Liver (tissue), 9 donors: ENCODE results near the gene SERTAD1. TPM values are rescaled to one million over a fixed set of nuclear protein-coding genes. Genes with fewer than 3 reads are reported as not detected.

Source experiments
- DNase-seq: peaks from one replicate; pipeline ENCODE4 v3.0.0-alpha.2; 2017; ENCODE audit warnings: low spot score
- H3K27ac ChIP-seq, 2 donors: one replicate each; pipeline ENCODE4 v1.7.0; 2013; ENCODE audit warnings: inconsistent platforms in 2 of 2, low read length in 2 of 2, control low read depth in 1 of 2, low read depth in 1 of 2, mild to moderate bottlenecking in 1 of 2
- H3K27me3 ChIP-seq, 4 donors: one replicate each; pipeline versions ENCODE4 v1.6.1 to v1.7.0; 2013; ENCODE audit warnings: low read length in 3 of 4, inconsistent platforms in 1 of 4, mild to moderate bottlenecking in 1 of 4, moderate library complexity in 1 of 4; ENCODE audit not compliant: control insufficient read depth in 4 of 4, insufficient read depth in 4 of 4
- H3K36me3 ChIP-seq, 4 donors: one replicate each; pipeline versions ENCODE4 v1.6.1 to v1.7.0; 2013; ENCODE audit warnings: low read length in 3 of 4, mild to moderate bottlenecking in 3 of 4, low read depth in 1 of 4, moderate library complexity in 1 of 4; ENCODE audit not compliant: control insufficient read depth in 4 of 4, insufficient read depth in 3 of 4
- H3K4me1 ChIP-seq, 4 donors: one replicate each; pipeline versions ENCODE4 v1.6.1 to v1.7.0; 2013; ENCODE audit warnings: low read length in 3 of 4, mild to moderate bottlenecking in 3 of 4, moderate library complexity in 1 of 4; ENCODE audit not compliant: control insufficient read depth in 4 of 4, insufficient read depth in 4 of 4
- H3K4me3 ChIP-seq, 3 donors: one replicate each; pipeline versions ENCODE4 v1.6.1 to v1.7.0; 2013; ENCODE audit warnings: low read length in 3 of 3, control low read depth in 1 of 3, low read depth in 1 of 3, mild to moderate bottlenecking in 1 of 3
- H3K9ac ChIP-seq, 2 donors: one replicate each; pipeline ENCODE4 v1.7.0; 2013; ENCODE audit warnings: low read length in 2 of 2, mild to moderate bottlenecking in 2 of 2, moderate library complexity in 2 of 2, control low read depth in 1 of 2, low read depth in 1 of 2
- H3K9me3 ChIP-seq, 4 donors: one replicate each; pipeline versions ENCODE4 v1.6.1 to v1.7.0; 2013; ENCODE audit warnings: low read length in 3 of 4; ENCODE audit not compliant: control insufficient read depth in 4 of 4
- EGR1 ChIP-seq, 2 donors: IDR thresholded peaks; 2 replicates each; pipeline ENCODE4 v1.6.1; 2016 to 2018; ENCODE audit warnings: antibody characterized with exemption in 2 of 2, low read depth in 2 of 2
- FOXA2 ChIP-seq: IDR thresholded peaks from 2 replicates; pipeline ENCODE4 v1.6.1; 2016; ENCODE audit warnings: antibody characterized with exemption
- GABPA ChIP-seq, 2 donors: IDR thresholded peaks in 1 of 2; conservative IDR thresholded peaks in 1 of 2; 2 replicates each; pipeline ENCODE4 v1.6.1; 2016; ENCODE audit warnings: antibody characterized with exemption in 2 of 2, mild to moderate bottlenecking in 1 of 2, moderate library complexity in 1 of 2
- HNF4A ChIP-seq, 2 donors: conservative IDR thresholded peaks; 2 replicates each; pipeline ENCODE4 v1.6.1; 2016; ENCODE audit warnings: antibody characterized with exemption in 2 of 2, mild to moderate bottlenecking in 2 of 2
- JUND ChIP-seq, 2 donors: IDR thresholded peaks; 2 replicates each; pipeline ENCODE4 v1.6.1; 2016; ENCODE audit warnings: antibody characterized with exemption in 2 of 2
- NR2F2 ChIP-seq: IDR thresholded peaks from 2 replicates; pipeline ENCODE4 v1.6.1; 2016; ENCODE audit warnings: antibody characterized with exemption
- RAD21 ChIP-seq, 2 donors: IDR thresholded peaks; 2 replicates each; pipeline ENCODE4 v1.6.1; 2016; ENCODE audit warnings: antibody characterized with exemption in 2 of 2, mild to moderate bottlenecking in 2 of 2
- RXRA ChIP-seq, 2 donors: IDR thresholded peaks; 2 replicates each; pipeline ENCODE4 v1.6.1; 2017 to 2018; ENCODE audit warnings: antibody characterized with exemption in 2 of 2, mild to moderate bottlenecking in 1 of 2
- SP1 ChIP-seq: IDR thresholded peaks from 2 replicates; pipeline ENCODE4 v1.6.1; 2018; ENCODE audit warnings: antibody characterized with exemption, mild to moderate bottlenecking
- TAF1 ChIP-seq: conservative IDR thresholded peaks from 2 replicates; pipeline ENCODE4 v1.6.1; 2016; ENCODE audit warnings: antibody characterized with exemption, mild to moderate bottlenecking
- YY1 ChIP-seq: IDR thresholded peaks from 2 replicates; pipeline ENCODE4 v1.6.1; 2016; ENCODE audit warnings: antibody characterized with exemption, mild to moderate bottlenecking
- WGBS: extraction: QIAGEN DNeasy Blood & Tissue Kit; methylation state at CpG from one replicate; pipeline ENCODE4 v1.1.7; 2013; 5-methylcytosine and 5-hydroxymethylcytosine counted together
- polyA plus RNA-seq, 2 donors: library from polyadenylated mRNA; stranded (reverse) in 1 of 2; unstranded in 1 of 2; fragments of 200-250 nt in 1 of 2; fragments of >200 nt in 1 of 2; fragmentation: Nextera tagmentation in 1 of 2; extraction: Ambion mirVana in 1 of 2; gene quantifications; one replicate each; pipeline versions ENCODE4 v1.2.1 to v1.2.3, GENCODE V29; 2013 to 2015
- total RNA-seq, 2 donors: library from RNA; depleted of rRNA; stranded (reverse); fragments of >200 nt; gene quantifications; one replicate each; pipeline ENCODE4 v1.2.3, GENCODE V29; 2014
- TF ChIP-seq, protein P1 (sequence below): IDR thresholded peaks from 2 replicates; pipeline ENCODE4 v1.6.1; 2016; ENCODE audit warnings: antibody characterized with exemption
- TF ChIP-seq, protein P2 (sequence below): IDR thresholded peaks from 2 replicates; pipeline ENCODE4 v1.6.1; 2016; ENCODE audit warnings: antibody characterized with exemption
- TF ChIP-seq, protein P3 (sequence below): IDR thresholded peaks from 2 replicates; pipeline ENCODE4 v1.6.1; 2016; ENCODE audit warnings: antibody characterized with exemption
- TF ChIP-seq, protein P4 (sequence below): IDR thresholded peaks from 2 replicates; pipeline ENCODE4 v1.6.1; 2016; ENCODE audit warnings: antibody characterized with exemption, mild to moderate bottlenecking
- donor health status: healthy.
- donor health status: healthy.
- donor health status: healthy.
- donor health status: healthy.
- donor health status: healthy.

Gene SERTAD1
- total and polyA plus RNA-seq, 4 donors, result 3.6 to 6.8 (median 4.9) TPM

DNA sequence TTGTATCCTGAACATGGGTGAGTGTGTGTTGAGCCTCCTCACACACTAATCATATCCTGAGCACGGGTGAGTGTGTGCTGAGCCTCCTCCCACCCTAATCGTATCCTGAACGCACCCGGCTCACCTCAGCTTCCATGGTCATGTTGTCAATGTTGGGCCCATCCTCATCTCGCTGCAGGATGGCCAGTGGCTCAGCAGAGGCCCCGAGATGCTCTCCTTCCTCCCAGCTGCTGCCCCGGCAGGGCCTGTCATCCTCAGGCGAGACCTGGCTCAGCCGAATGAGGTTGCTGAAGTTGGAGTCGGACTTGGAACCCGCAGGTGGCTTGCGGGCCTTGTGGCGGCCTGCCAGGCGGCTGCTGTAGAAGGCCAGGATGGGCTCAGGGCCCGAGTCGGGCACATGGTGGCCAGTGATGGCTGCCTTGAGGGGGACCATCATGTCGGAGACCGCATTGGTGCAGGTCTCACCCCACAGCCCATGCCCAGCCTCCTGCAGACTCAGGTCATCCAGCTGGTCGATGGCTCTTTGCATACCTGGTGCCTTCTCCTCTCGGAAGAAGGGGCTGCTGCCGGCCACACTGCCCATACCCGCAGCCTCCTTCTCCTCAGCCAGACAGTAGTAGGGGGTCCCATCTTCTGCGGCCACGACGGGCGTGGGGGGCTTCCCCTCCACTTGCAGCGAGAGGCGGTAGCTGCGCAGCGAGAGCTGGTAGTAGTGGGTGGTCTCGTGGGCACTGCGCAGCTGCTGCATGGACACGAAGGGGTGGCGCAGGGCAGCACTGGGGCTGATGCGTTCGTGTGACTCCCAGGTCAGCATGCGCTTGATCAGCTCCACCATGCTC is 45.4 kb downstream of the SERTAD1 start:
- TF ChIP-seq, protein P1, sequence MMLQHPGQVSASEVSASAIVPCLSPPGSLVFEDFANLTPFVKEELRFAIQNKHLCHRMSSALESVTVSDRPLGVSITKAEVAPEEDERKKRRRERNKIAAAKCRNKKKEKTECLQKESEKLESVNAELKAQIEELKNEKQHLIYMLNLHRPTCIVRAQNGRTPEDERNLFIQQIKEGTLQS, result no peak
- TF ChIP-seq GABPA (IDR thresholded peaks at IDR 0.05 in 1 of 2, conservative IDR thresholded peaks at IDR 0.05 in 1 of 2) (no peak), NR2F2 (no peak), TAF1 (no peak), JUND (IDR thresholded peaks at IDR 0.05) (no peak)
- TF ChIP-seq, protein P2, sequence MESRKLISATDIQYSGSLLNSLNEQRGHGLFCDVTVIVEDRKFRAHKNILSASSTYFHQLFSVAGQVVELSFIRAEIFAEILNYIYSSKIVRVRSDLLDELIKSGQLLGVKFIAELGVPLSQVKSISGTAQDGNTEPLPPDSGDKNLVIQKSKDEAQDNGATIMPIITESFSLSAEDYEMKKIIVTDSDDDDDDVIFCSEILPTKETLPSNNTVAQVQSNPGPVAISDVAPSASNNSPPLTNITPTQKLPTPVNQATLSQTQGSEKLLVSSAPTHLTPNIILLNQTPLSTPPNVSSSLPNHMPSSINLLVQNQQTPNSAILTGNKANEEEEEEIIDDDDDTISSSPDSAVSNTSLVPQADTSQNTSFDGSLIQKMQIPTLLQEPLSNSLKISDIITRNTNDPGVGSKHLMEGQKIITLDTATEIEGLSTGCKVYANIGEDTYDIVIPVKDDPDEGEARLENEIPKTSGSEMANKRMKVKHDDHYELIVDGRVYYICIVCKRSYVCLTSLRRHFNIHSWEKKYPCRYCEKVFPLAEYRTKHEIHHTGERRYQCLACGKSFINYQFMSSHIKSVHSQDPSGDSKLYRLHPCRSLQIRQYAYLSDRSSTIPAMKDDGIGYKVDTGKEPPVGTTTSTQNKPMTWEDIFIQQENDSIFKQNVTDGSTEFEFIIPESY, result no peak
- H3K27ac ChIP-seq, result no peak overlapping the region
- no peak for DNase-seq
- no peaks in the 10 kb centered on the region for H3K4me1 ChIP-seq
- WGBS, result 90% methylated on average over 37 of the region's 37 CpGs
- peaks cover 0 to 26% (median 7%) of the 10 kb centered on the region in 4 donors for H3K36me3 ChIP-seq
- no peak overlapping the region for H3K4me3 ChIP-seq
- H3K27me3 ChIP-seq, result no peaks in the 10 kb centered on the region
- no peaks in the 10 kb centered on the region for H3K9me3 ChIP-seq
- H3K9ac ChIP-seq, result no peak overlapping the region

DNA sequence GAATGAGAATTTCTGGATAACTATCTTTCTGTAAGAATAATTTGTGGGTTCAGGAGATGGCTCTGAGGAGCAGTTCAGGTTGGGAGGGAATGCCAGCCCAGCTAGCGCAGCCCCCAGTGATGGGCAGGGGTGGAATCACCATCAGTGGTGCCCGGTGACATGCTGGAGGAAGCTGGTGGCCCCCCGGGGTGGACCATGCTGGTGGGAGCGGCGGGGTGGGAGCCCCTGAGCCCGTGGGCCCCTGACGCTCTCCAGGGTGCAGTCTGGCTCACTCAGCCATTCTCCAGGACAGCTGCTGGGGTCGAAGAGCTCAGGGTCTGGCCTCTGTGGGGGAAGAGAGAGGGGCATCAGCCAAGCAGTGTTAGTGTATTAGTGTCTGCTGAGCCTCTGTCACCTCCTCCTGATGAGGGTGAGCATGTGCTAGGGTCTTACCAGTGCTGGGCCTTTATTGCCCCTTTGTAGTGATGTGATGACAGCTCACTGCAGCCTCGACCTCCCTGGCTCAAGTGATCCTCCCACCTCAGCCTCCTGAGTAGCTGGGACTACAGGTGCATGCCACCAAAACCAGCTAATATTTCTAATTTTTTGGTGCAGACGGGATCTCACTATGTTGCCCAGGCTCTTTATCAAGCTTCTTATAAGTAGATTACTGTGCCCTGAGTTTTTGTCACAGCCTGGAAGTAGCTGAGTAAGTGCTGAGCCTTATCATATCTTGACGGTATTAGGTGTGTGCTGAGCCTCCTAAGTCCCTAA is 46.2 kb downstream of the SERTAD1 start:
- H3K27me3 ChIP-seq, result no peaks in the 10 kb centered on the region
- peaks cover under 1 to 27% (median 8%) of the 10 kb centered on the region in 4 donors for H3K36me3 ChIP-seq
- H3K9me3 ChIP-seq, result no peaks in the 10 kb centered on the region
- no peak overlapping the region for H3K9ac ChIP-seq
- 88% methylated on average over 11 of the region's 11 CpGs for WGBS
- no peaks in the 10 kb centered on the region for H3K4me1 ChIP-seq
- H3K27ac ChIP-seq, result no peak overlapping the region
- no peak overlapping the region for H3K4me3 ChIP-seq
- DNase-seq, result no peak
- TF ChIP-seq JUND (IDR thresholded peaks at IDR 0.05) (no peak), HNF4A (conservative IDR thresholded peaks at IDR 0.05) (no peak), RXRA (IDR thresholded peaks at IDR 0.05) (no peak)

DNA sequence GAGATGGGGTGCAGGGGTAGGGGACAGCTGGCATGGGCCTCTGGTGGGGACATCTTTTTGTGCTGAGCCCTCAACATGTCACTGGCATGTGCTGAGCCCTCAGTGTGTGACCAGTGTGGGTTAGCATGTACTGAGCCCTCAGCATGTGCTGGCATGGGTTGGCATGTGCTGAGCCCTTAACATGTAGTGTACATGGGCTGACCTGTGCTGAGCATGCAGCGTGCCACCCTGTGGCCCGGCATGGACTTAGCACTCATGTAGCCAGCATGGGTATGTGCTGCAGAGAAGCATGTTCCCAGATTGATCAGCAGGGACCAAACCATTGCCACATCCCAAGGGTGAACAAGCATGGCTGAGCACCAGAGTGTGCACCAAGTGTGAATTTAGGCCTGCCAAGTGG is 47.3 kb downstream of the SERTAD1 start:
- no peak for DNase-seq
- Histone ChIP-seq H3K4me1 (no peaks in the 10 kb centered on the region), H3K9ac (no peak overlapping the region), H3K27ac (no peak overlapping the region), H3K9me3 (no peaks in the 10 kb centered on the region), H3K4me3 (no peak overlapping the region), H3K27me3 (no peaks in the 10 kb centered on the region), H3K36me3 (peaks cover 2 to 34% (median 11%) of the 10 kb centered on the region in 4 donors)
- 93% methylated on average over 2 of the region's 2 CpGs for WGBS
- TF ChIP-seq GABPA (IDR thresholded peaks at IDR 0.05 in 1 of 2, conservative IDR thresholded peaks at IDR 0.05 in 1 of 2), result no peak
- TF ChIP-seq, protein P1, result no peak
- TF ChIP-seq YY1, result no peak
- TF ChIP-seq RAD21 (IDR thresholded peaks at IDR 0.05), result no peak
- TF ChIP-seq, protein P2, result no peak
- no peak for TF ChIP-seq EGR1 (IDR thresholded peaks at IDR 0.05; ENCODE audit: low read depth in 2 of 2)
- no peak for TF ChIP-seq SP1
- no peak for TF ChIP-seq NR2F2
- no peak for TF ChIP-seq JUND (IDR thresholded peaks at IDR 0.05)
- no peak for TF ChIP-seq FOXA2
- TF ChIP-seq, protein P3, sequence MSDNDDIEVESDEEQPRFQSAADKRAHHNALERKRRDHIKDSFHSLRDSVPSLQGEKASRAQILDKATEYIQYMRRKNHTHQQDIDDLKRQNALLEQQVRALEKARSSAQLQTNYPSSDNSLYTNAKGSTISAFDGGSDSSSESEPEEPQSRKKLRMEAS, result no peak
- no peak for TF ChIP-seq RXRA (IDR thresholded peaks at IDR 0.05)
- TF ChIP-seq TAF1, result no peak
- TF ChIP-seq, protein P4, sequence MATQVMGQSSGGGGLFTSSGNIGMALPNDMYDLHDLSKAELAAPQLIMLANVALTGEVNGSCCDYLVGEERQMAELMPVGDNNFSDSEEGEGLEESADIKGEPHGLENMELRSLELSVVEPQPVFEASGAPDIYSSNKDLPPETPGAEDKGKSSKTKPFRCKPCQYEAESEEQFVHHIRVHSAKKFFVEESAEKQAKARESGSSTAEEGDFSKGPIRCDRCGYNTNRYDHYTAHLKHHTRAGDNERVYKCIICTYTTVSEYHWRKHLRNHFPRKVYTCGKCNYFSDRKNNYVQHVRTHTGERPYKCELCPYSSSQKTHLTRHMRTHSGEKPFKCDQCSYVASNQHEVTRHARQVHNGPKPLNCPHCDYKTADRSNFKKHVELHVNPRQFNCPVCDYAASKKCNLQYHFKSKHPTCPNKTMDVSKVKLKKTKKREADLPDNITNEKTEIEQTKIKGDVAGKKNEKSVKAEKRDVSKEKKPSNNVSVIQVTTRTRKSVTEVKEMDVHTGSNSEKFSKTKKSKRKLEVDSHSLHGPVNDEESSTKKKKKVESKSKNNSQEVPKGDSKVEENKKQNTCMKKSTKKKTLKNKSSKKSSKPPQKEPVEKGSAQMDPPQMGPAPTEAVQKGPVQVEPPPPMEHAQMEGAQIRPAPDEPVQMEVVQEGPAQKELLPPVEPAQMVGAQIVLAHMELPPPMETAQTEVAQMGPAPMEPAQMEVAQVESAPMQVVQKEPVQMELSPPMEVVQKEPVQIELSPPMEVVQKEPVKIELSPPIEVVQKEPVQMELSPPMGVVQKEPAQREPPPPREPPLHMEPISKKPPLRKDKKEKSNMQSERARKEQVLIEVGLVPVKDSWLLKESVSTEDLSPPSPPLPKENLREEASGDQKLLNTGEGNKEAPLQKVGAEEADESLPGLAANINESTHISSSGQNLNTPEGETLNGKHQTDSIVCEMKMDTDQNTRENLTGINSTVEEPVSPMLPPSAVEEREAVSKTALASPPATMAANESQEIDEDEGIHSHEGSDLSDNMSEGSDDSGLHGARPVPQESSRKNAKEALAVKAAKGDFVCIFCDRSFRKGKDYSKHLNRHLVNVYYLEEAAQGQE, result no peak
- no peak for TF ChIP-seq HNF4A (conservative IDR thresholded peaks at IDR 0.05)
